DMS79 (cell line): ENCODE results near the gene PIK3R3.
"Not testable (repeated sequence)": the region's sequence is repeated elsewhere in the genome, so short reads cannot be mapped to it uniquely, and the experiment has no call there.

Source experiments
- DNase-seq: peaks from one replicate; lab custom pipeline; 2025; lab: John Stamatoyannopoulos, UW

Gene PIK3R3

GRCh38 chr1:46065405-46065804, 67.0 kb downstream of the PIK3R3 start:
- DNase-seq, result no peak

DNA sequence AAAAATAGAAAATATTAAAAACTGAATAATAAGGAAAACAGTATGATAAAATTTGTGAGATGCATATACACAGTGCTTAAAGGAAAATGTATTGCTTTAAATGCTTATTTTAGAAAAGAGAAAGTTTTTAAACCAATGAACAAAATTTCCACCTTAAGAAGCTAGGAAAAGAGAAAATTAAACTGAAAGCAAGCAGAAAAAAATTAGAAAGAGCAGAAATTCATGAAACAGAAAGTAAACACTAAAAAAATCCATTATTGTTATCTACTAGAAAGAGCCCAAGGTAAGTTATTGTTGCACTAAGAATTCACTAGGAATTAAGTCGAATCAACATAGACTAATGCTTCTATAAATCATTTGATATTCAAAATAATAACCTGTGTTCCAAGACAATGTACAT, 67.7 kb downstream of the PIK3R3 start:
- DNase-seq, result no peak

GRCh38 chr1:46062651-46063319, 69.6 kb downstream of the PIK3R3 start:
- no peak for DNase-seq

GRCh38 chr1:46061146-46061545, 71.3 kb downstream of the PIK3R3 start:
- no peak for DNase-seq

GRCh38 chr1:46058936-46059335, 73.5 kb downstream of the PIK3R3 start:
- DNase-seq, result no peak

DNA sequence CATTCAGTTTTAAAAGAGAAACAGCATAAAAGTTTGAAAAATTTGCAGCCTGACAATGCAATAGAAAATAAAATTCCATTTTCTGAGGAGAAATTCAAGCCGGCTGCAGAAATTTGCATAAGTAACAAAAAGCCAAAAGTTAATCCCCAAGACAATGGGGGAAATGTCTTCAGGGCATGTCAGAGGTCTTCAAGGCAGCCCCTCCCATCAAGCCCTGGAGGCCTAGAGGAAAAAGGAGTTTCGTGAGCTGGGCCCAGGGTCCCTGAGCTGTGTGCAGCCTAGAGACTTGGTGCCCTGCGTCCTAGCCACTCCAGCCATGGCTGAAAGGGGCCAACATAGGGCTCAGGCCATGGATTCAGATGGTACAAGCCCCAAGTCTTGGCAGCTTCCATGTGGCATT, 74.6 kb downstream of the PIK3R3 start:
- no peak for DNase-seq

GRCh38 chr1:46057215-46057614, 75.2 kb downstream of the PIK3R3 start:
- DNase-seq, result not testable (repeated sequence)

DNA sequence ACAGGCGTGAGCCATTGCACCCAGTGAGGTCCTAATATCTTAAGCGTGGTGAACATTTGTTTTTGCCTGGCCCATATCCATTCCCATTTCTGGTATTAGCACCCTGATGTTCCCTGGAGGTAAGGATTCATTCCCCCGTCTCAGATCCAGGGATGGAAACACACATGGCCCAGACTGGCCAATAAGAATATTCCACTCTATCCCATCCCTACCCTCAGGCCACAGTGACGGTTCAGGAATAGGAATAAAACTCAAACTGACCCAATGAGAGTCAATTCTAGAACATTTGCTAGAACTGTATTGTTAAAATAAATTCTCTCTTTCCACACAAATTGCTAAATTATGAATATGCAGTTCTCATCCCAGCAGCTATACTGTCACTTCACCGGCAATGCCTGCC, 76.1 kb downstream of the PIK3R3 start:
- no peak for DNase-seq

DNA sequence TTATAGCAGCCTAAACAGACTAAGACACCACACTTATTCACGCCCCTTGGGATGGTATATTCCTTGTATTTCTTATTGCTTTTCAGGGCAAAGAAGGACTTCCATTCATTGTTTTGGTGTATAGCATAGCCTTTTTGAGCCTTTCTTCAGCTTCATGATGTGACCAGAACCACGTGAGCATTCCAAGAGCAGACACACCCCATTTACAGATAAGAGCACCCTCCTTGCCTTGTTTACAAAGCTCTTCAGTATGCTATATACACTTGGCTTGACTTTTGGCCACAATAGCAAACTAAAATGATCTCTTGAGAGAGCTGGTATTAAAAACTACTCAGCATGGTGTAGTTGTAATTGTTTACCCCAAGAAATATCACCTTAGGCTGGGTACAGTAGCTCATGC, 78.7 kb downstream of the PIK3R3 start:
- peak; percentile 95 for DNase-seq

DNA sequence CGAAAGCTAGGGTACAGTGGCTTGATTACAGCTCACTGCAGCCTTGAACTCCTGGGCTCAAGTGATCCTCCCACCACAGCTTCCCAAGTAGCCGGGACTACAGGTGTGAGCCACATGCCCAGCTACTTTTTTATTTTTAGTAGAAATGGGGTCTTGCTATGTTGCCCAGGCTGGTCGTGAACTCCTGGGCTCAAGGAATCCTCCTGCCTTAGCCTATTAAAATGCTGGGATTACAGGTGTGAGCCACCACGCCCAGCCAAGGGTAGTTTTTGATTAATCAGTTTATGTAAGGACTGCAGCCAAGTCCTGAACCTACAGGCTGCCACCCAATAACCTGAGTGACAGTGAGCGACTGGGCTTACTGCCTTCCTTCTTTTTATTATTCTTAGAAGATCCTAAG, 88.3 kb downstream of the PIK3R3 start:
- DNase-seq, result no peak

DNA sequence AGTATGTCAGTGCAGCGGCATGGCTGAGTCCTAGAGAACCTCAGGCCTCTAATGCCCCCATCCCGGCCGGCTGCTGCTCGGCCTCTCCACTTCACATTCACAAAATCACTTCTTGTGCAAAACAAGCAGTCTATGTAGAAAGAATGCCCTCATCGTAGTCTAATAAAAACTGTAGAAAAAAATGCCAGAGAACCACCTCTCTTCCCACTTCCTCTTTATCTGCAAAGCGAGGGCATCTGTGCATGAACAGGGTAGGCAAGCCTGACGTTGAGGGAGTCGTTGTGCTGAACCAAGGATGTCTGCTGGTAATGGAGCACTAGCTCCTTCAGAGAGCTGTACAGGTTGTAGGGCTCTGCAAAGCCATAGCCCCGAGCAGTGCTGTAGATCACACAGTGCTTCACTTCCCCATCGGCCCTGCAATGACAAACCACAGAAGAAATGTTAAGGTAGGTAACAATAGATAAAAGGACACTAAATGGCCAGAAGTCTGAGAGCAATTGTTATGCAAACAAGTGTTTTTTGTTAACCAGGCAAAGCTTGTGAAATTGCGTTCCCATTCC, 88.9 kb downstream of the PIK3R3 start:
- DNase-seq, result peak; percentile 63

DNA sequence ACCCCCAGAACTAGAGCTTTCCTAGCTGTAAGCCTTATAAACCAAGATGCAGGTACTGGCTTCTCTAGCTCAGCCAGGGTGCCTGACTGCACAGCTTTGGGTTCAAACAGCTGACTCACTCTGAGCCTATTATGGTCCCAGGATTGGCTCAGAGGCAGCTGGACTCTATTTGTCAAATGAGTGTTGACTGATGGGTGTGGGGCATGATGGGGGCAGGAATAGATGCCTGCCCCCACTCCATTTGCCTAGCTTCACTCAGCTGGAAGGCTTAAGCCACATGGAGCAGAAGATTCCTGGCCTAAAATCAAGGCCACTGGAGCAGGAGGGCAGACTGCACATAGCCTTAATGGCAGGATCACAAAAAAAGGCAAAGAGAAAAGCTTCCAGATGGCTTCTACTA, 90.5 kb downstream of the PIK3R3 start:
- no peak for DNase-seq

DNA sequence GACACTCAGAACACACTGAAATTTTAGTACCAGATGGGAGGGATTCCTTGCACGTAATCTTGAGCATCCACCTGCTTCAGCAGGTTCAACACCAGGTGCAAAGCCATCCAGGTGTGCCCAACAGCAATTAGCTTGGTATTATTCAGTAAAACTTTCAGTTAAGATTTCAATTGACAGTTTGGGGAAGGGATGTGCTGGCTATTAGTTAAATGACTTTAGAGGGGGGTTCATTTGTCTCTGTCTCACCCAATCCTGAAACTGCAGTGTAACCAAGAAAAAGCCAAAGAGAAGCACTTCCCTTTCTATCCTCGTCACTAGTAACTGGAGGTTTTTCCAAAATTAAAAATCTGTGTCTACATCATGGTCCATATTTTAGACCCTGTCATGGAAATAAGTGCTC, 90.9 kb downstream of the PIK3R3 start:
- peak; percentile 28 for DNase-seq

DNA sequence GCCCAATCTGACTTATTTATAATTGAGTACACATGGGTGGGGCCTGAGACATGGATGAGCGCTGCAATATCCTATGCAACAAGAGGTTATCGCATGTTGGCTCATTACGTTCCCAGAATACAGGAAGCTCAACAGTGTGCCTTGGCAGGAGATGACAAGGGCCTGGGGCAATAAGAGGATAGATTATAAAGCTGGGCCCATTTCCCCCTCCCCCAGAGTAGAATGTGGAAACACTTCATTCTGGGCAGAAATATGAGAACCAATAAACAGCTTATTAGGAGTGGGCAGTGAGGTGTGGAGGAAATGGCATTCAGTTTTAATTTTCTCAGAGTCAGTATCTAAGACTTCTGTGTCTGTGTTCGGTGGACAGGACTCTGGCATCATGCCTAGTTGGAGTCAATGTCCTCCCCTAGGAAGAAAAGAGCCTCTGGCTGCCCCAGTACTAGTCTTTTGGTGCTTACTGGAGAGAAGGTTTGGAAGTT, 92.8 kb downstream of the PIK3R3 start:
- DNase-seq, result peak; percentile 73

DNA sequence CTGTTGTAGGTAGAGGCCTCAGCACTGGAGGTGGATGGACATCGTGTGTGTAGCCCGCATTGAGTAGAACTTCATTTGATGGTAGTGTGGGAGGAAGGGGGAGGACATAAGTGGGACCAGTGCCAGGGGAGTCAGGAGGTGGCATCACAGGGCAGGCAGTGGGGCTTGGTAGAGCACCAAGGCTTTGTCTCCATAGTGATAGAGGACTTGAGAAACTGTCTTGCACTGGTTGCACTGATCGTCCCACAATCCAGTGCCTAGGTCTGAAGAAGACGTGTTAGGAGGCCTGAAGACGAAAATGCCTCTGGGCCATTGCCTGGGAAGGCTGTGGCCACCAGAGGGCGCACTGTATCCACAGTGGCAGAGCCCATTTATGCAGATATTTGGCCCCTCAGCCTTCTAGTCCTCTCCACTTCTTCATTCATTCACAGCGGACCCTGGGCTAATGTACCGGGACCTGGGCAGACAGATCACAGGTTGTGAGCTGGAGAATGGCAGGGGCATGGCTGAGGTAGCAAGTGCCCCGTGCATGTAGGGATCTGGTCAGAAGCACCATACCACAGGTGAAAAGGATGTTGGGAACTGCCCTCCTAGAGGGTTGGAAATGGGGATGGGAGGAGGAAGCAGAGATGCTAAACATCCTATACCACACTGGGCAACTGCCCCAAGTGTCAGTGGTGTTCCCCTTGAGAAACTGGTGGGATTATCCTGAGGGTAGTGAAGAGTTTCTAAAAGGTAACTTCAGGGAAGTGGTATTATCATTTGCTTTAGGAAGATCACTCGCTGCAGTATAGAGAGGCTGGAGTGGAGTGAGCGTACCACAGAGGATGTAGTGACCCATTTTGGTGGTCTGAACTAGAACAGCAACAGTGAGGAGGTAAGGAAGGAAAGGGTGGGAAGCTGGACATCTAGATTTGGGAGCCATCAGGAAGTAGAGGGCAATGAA, 95.3 kb downstream of the PIK3R3 start:
- DNase-seq, result peak; percentile 69

- DNase-seq, result peak; percentile 14
Observed at GRCh38 chr1:46034601-46035516, 97.6 kb downstream of the PIK3R3 start.

DNA sequence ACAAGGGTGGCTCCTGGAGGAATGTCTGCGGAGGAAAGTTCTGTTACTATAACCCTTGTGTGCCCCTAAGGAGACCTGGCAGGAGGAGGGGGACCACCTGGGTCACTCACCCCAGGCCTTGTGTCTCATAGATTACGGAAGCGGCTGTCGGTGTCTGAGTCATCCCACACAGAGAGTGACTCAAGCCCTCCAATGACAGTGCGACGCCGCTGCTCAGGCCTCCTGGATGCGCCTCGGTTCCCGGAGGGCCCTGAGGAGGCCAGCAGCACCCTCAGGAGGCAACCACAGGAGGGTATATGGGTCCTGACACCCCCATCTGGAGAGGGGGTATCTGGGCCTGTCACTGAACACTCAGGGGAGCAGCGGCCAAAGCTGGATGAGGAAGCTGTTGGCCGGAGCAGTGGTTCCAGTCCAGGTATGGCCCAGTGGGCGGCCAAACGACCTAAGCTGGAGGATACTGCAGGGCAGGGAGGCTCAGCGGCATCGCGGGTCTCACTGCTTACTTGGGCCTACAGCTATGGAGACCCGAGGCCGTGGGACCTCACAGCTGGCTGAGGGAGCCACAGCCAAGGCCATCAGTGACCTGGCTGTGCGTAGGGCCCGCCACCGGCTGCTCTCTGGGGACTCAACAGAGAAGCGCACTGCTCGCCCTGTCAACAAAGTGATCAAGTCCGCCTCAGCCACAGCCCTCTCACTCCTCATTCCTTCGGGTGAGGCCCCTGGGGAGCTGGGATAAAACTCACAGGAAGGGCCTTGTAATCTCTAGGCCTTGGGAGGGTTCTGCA, 101.4 kb downstream of the PIK3R3 start:
- no peak for DNase-seq

GRCh38 chr1:46030074-46030870, 102.2 kb downstream of the PIK3R3 start:
- peak; percentile 31 for DNase-seq

GRCh38 chr1:46027788-46028573, 104.4 kb downstream of the PIK3R3 start:
- DNase-seq, result no peak
